Kidney (tissue), 14 donors: ENCODE results near the gene MUCL3. TPM values are rescaled to one million over a fixed set of nuclear protein-coding genes. Genes with fewer than 3 reads are reported as not detected.

Experiments
- DNase-seq, 5 donors: peaks; one replicate each; pipeline ENCODE4 v3.0.0-alpha.2; 2013 to 2020
- FAIRE-seq: peaks from 2 replicates; lab custom pipeline; 2012; peaks lifted over from hg19 to GRCh38; lab: Jason Lieb, UNC
- H3K27ac ChIP-seq, 2 donors: one replicate each; pipeline ENCODE4 v1.7.0; 2013; ENCODE audit warnings: low read depth in 2 of 2, low read length in 2 of 2, inconsistent platforms in 1 of 2
- H3K27me3 ChIP-seq: one replicate; pipeline ENCODE4 v1.7.1; 2013; ENCODE audit warnings: low read length, inconsistent platforms; ENCODE audit not compliant: control insufficient read depth, insufficient read depth
- H3K36me3 ChIP-seq, 3 donors: one replicate each; pipeline versions ENCODE4 v1.7.0 to v1.7.1; 2013; ENCODE audit warnings: low read length in 3 of 3, control low read depth in 1 of 3, inconsistent platforms in 1 of 3; ENCODE audit not compliant: insufficient read depth in 3 of 3, control insufficient read depth in 2 of 3
- H3K4me1 ChIP-seq, 3 donors: one replicate each; pipeline versions ENCODE4 v1.7.0 to v1.7.1; 2013; ENCODE audit warnings: low read length in 3 of 3, inconsistent platforms in 1 of 3, low read depth in 1 of 3; ENCODE audit not compliant: control insufficient read depth in 2 of 3, insufficient read depth in 2 of 3
- H3K4me3 ChIP-seq, 3 donors: one replicate each; pipeline versions ENCODE4 v1.7.0 to v1.8.1; 2013; ENCODE audit warnings: low read length in 3 of 3, control low read depth in 1 of 3, inconsistent platforms in 1 of 3
- H3K9ac ChIP-seq, 3 donors: one replicate each; pipeline versions ENCODE4 v1.7.0 to v1.7.1; 2013; ENCODE audit warnings: low read length in 3 of 3, control low read depth in 1 of 3, inconsistent platforms in 1 of 3
- H3K9me3 ChIP-seq, 3 donors: one replicate each; pipeline versions ENCODE4 v1.7.0 to v1.7.1; 2013; ENCODE audit warnings: low read length in 3 of 3, control low read depth in 1 of 3, inconsistent platforms in 1 of 3; ENCODE audit not compliant: control insufficient read depth in 2 of 3, insufficient read depth in 1 of 3
- CTCF ChIP-seq: IDR thresholded peaks from 3 replicates; pipeline ENCODE4 v1.5.1; 2012; ENCODE audit warnings: mild to moderate bottlenecking, moderate library complexity, borderline replicate concordance; ENCODE audit not compliant: insufficient read depth; ENCODE audit errors: extremely low read depth
- intact Hi-C: fragments of 100-400 bp; cut with DNase I; formaldehyde crosslinking; loops from one replicate; pipeline ENCODE4 v1.11.1; 2022
- polyA plus RNA-seq: library from polyadenylated mRNA; stranded (reverse); fragments of 350-450 nt; fragmentation: Illumina TruSeq; extraction: RNeasy Lipid Tissue Mini Kit (QIAGEN cat#74804); gene quantifications from one replicate; pipeline ENCODE4 v1.2.3, GENCODE V29; 2014; ENCODE audit warnings: low read depth, low replicate concordance; ENCODE audit not compliant: insufficient read depth
- total RNA-seq: library from RNA; stranded (reverse); fragmentation: NEBNext Ultra II Directional; extraction: Animal tissue kit (Norgen Biotek cat#: 25700); gene quantifications from one replicate; pipeline ENCODE4 v1.2.1, GENCODE V29; 2021
- donor health status: control.
- donor health status: control.
- donor health status: control.
- donor health status: control.
- donor health status: control.
- donor health status: DM: yes; HTN: yes; CAD: no.
- donor health status: Normal renal cell carcinoma (clear cell type).

Gene MUCL3
- total and polyA plus RNA-seq, 2 donors from 2014 or later = 0.13 TPM; not detected in 1

- no peak overlapping the region for H3K9ac ChIP-seq
- no peaks in the 10 kb centered on the region for H3K4me1 ChIP-seq
- no peak overlapping the region for H3K4me3 ChIP-seq
- no peak for FAIRE-seq
- no peaks in the 10 kb centered on the region for H3K9me3 ChIP-seq
- no peaks in the 10 kb centered on the region for H3K27me3 ChIP-seq
- TF ChIP-seq CTCF = no peak
- peaks cover 8 to 48% (median 29%) of the 10 kb centered on the region in 3 donors for H3K36me3 ChIP-seq
- no peak overlapping the region for H3K27ac ChIP-seq
- no peak for DNase-seq
- intact Hi-C loops = no loop called here
These were observed 46.4 kb upstream of the MUCL3 start for GRCh38 chr6:30894381-30894780.

GRCh38 chr6:30894935-30895334, 45.8 kb upstream of the MUCL3 start:
- H3K9me3 ChIP-seq = no peaks in the 10 kb centered on the region
- no peaks in the 10 kb centered on the region for H3K4me1 ChIP-seq
- peaks cover 5 to 45% (median 26%) of the 10 kb centered on the region in 3 donors for H3K36me3 ChIP-seq
- FAIRE-seq (no peak), DNase-seq (no peak)
- intact Hi-C loops = no loop called here
- H3K27ac ChIP-seq = no peak overlapping the region
- TF ChIP-seq CTCF = no peak
- H3K4me3 ChIP-seq = no peak overlapping the region
- no peak overlapping the region for H3K9ac ChIP-seq
- no peaks in the 10 kb centered on the region for H3K27me3 ChIP-seq

- H3K36me3 ChIP-seq = peaks cover 5 to 42% (median 23%) of the 10 kb centered on the region in 3 donors
- DNase-seq (peak in 1 of 5 donors; percentile 59), FAIRE-seq (no peak)
- TF ChIP-seq CTCF = no peak
- H3K27ac ChIP-seq = no peak overlapping the region
- no peaks in the 10 kb centered on the region for H3K27me3 ChIP-seq
- H3K4me3 ChIP-seq = no peak overlapping the region
- no peaks in the 10 kb centered on the region for H3K4me1 ChIP-seq
- H3K9ac ChIP-seq = no peak overlapping the region
- H3K9me3 ChIP-seq = no peaks in the 10 kb centered on the region
- intact Hi-C loops = no loop called here
These were observed 45.4 kb upstream of the MUCL3 start for GRCh38 chr6:30895343-30895742.

GRCh38 chr6:30896541-30896940, 44.2 kb upstream of the MUCL3 start:
- no peak for DNase-seq
- TF ChIP-seq CTCF = no peak

More at GRCh38 chr6:30896541-30896940, 44.2 kb upstream of the MUCL3 start:
- H3K27me3 ChIP-seq = no peaks in the 10 kb centered on the region
- intact Hi-C loops = no loop called here
- H3K36me3 ChIP-seq = peaks cover 5 to 36% (median 20%) of the 10 kb centered on the region in 3 donors
- FAIRE-seq = no peak
- no peaks in the 10 kb centered on the region for H3K9me3 ChIP-seq
- no peak overlapping the region for H3K9ac ChIP-seq
- no peaks in the 10 kb centered on the region for H3K4me1 ChIP-seq
- no peak overlapping the region for H3K4me3 ChIP-seq
- H3K27ac ChIP-seq = no peak overlapping the region
